HepG2 (cell line): Measurements from ENCODE around the gene TMEM106B. TPM values are rescaled to one million over a fixed set of nuclear protein-coding genes. Genes with fewer than 3 reads are reported as not detected.
A peak's percentile ranks its signal among the peaks of the same experiment; 100 is the strongest.

Source experiments
- ATF4 ChIP-seq, 2 experiments: fragments of 450-650 bp in 1 of 2; sonication (generic) in 1 of 2; formaldehyde crosslinking; IDR thresholded peaks; 2 replicates each; pipeline versions ENCODE4 v1.5.0 to v1.8.0; 2020 to 2022; ENCODE audit warnings: mild to moderate bottlenecking in 1 of 2, missing genetic modification reagents in 1 of 2
- GATA4 ChIP-seq: sonication (generic); IDR thresholded peaks from 2 replicates; pipeline ENCODE4 v1.6.1; 2016; ENCODE audit warnings: antibody characterized with exemption, low read depth, borderline replicate concordance
- IRF9 ChIP-seq: sonication (generic); formaldehyde crosslinking; IDR thresholded peaks from 2 replicates; pipeline ENCODE4 v1.8.0; 2022; ENCODE audit warnings: missing genetic modification reagents, mild to moderate bottlenecking, borderline replicate concordance
- ISX ChIP-seq: sonication (generic); formaldehyde crosslinking; conservative IDR thresholded peaks from 2 replicates; pipeline ENCODE4 v1.5.0; 2020; ENCODE audit warnings: missing genetic modification reagents
- KDM3A ChIP-seq: IDR thresholded peaks from 2 replicates; pipeline ENCODE4 v1.6.1; 2018; ENCODE audit warnings: low read depth, missing compliant biosample characterization
- KLF9 ChIP-seq: IDR thresholded peaks from 2 replicates; pipeline ENCODE4 v1.6.1; 2016; ENCODE audit warnings: low read depth
- NCOA5 ChIP-seq: sonication (generic); formaldehyde crosslinking; IDR thresholded peaks from 2 replicates; pipeline ENCODE4 v1.4.0; 2020; ENCODE audit warnings: missing genetic modification reagents
- NFKB2 ChIP-seq: sonication (generic); formaldehyde crosslinking; IDR thresholded peaks from 2 replicates; pipeline ENCODE4 v1.4.0; 2020; ENCODE audit warnings: missing genetic modification reagents, borderline replicate concordance
- PHB2 ChIP-seq: fragments of 450-650 bp; IDR thresholded peaks from 2 replicates; pipeline ENCODE4 v1.6.1; 2018; ENCODE audit not compliant: partially characterized antibody
- PITX1 ChIP-seq: sonication (generic); formaldehyde crosslinking; IDR thresholded peaks from 2 replicates; pipeline ENCODE4 v1.5.1; 2020; ENCODE audit warnings: mild to moderate bottlenecking, missing genetic modification reagents
- RBM39 ChIP-seq: fragments of 200-400 bp; formaldehyde crosslinking; IDR thresholded peaks from one replicate; pipeline ENCODE4 v1.6.1; 2018; ENCODE audit warnings: antibody characterized with exemption, mild to moderate bottlenecking, low read depth, low read length; ENCODE audit not compliant: poor library complexity, severe bottlenecking
- SALL1 ChIP-seq: sonication (generic); formaldehyde crosslinking; IDR thresholded peaks from 2 replicates; pipeline ENCODE4 v1.8.0; 2022; ENCODE audit warnings: mild to moderate bottlenecking, missing genetic modification reagents
- THAP7 ChIP-seq: sonication (generic); formaldehyde crosslinking; IDR thresholded peaks from 2 replicates; pipeline ENCODE4 v1.8.1; 2023; ENCODE audit warnings: mild to moderate bottlenecking, missing genetic modification reagents
- ZBTB33 ChIP-seq: sonication (generic); formaldehyde crosslinking; IDR thresholded peaks from 2 replicates; pipeline ENCODE4 v1.4.0; 2020; ENCODE audit warnings: missing genetic modification reagents
- ZBTB49 ChIP-seq: sonication (generic); formaldehyde crosslinking; IDR thresholded peaks from 2 replicates; pipeline ENCODE4 v1.4.0; 2020; ENCODE audit warnings: missing genetic modification reagents, borderline replicate concordance
- ZFP36 ChIP-seq: fragments of 150-350 bp; IDR thresholded peaks from 2 replicates; pipeline ENCODE4 v1.6.1; 2018; ENCODE audit warnings: borderline replicate concordance, low read length, low read depth; ENCODE audit not compliant: partially characterized antibody
- ZNF569 ChIP-seq: sonication (generic); formaldehyde crosslinking; IDR thresholded peaks from 2 replicates; pipeline ENCODE4 v1.5.0; 2020; ENCODE audit warnings: mild to moderate bottlenecking, missing genetic modification reagents, moderate library complexity, borderline replicate concordance
- ZNF605 ChIP-seq: sonication (generic); formaldehyde crosslinking; IDR thresholded peaks from 2 replicates; pipeline ENCODE4 v1.8.0; 2022; ENCODE audit warnings: mild to moderate bottlenecking, missing genetic modification reagents
- ZSCAN30 ChIP-seq: sonication (generic); formaldehyde crosslinking; IDR thresholded peaks from 2 replicates; pipeline ENCODE4 v1.5.0; 2020; ENCODE audit warnings: mild to moderate bottlenecking, missing genetic modification reagents
- polyA plus RNA-seq, 8 experiments: library from polyadenylated mRNA; depleted of rRNA in 3 of 8; stranded (reverse) in 7 of 8; unstranded in 1 of 8; fragments of >200 nt; fragmentation: Illumina TruSeq in 4 of 8; extraction: Trizol in 4 of 8; gene quantifications; 2 replicates each; pipeline versions ENCODE4 v1.2.1 to v1.2.3, GENCODE V29; 2011 to 2016; ENCODE audit warnings: low read depth in 4 of 8, missing spikeins in 1 of 8, mixed read lengths in 1 of 8; ENCODE audit not compliant: insufficient read depth in 1 of 8
- total RNA-seq, 5 experiments: library from RNA; depleted of rRNA; stranded (reverse); fragments of >200 nt; fragmentation: Illumina TruSeq; extraction: Trizol; gene quantifications; 2 replicates each; pipeline ENCODE4 v1.2.3, GENCODE V29; 2016; ENCODE audit warnings: low read depth in 1 of 5
- TF ChIP-seq, protein P1 (sequence below): sonication (generic); formaldehyde crosslinking; IDR thresholded peaks from 2 replicates; pipeline ENCODE4 v1.5.0; 2020; ENCODE audit warnings: missing genetic modification reagents

TMEM106B gene
- total and polyA plus RNA-seq, 2 of the 13 experiments (the other 11 are each of a cell fraction or from before 2014, with no cell fraction given), result 16.8 to 25.1 TPM

- TF ChIP-seq, protein P1, sequence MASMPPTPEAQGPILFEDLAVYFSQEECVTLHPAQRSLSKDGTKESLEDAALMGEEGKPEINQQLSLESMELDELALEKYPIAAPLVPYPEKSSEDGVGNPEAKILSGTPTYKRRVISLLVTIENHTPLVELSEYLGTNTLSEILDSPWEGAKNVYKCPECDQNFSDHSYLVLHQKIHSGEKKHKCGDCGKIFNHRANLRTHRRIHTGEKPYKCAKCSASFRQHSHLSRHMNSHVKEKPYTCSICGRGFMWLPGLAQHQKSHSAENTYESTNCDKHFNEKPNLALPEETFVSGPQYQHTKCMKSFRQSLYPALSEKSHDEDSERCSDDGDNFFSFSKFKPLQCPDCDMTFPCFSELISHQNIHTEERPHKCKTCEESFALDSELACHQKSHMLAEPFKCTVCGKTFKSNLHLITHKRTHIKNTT (CRISPR knock-in tag), result no peak
- TF ChIP-seq ISX (CRISPR knock-in tag) (peak; percentile 97), IRF9 (CRISPR knock-in tag) (peak; percentile 98), PITX1 (CRISPR knock-in tag) (peak; percentile 50), NCOA5 (CRISPR knock-in tag) (no peak), ZBTB33 (CRISPR knock-in tag) (no peak), SALL1 (peak; percentile 97), ZBTB49 (CRISPR knock-in tag) (0 out of 2 replicates have a peak, but pooled peaks have one; percentile 6), THAP7 (CRISPR knock-in tag) (peak; percentile 93), KDM3A (CRISPR knock-in tag) (peak; percentile 96; the same call in 1 of the 2 replicates), ZNF569 (CRISPR knock-in tag) (peak; percentile 99; the same call in 1 of the 2 replicates), PHB2 (no peak), ZSCAN30 (CRISPR knock-in tag) (peak; percentile 77; the same call in 1 of the 2 replicates), ZFP36 (no peak), GATA4 (no peak; the same call in 1 of the 2 replicates), NFKB2 (CRISPR knock-in tag) (peak; percentile 99), ZNF605 (CRISPR knock-in tag) (peak; percentile 99), RBM39 (peak; percentile 92), ATF4 (CRISPR knock-in tag; IDR thresholded peaks at IDR 0.05) (peak in 1 of 2 experiments; percentile 80; a peak in 2 of 4 replicates), KLF9 (CRISPR knock-in tag) (peak; percentile 86; the same call in 1 of the 2 replicates)
These were observed at the start of gene TMEM106B (continued) for GRCh38 chr7:12211054-12211710.
